Measurements from ENCODE around the gene MSH2. TPM values are rescaled to one million over a fixed set of nuclear protein-coding genes. Genes with fewer than 3 reads are reported as not detected.
A peak's percentile ranks its signal among the peaks of the same experiment; 100 is the strongest.

The MSH2 gene
- total RNA-seq, 1 donor from 2014 or later, result 26.5 TPM

GRCh38 chr2:47381408-47381807 is 21.5 kb upstream of the MSH2 start:
- Histone ChIP-seq H3K27me3 (ENCODE audit: control insufficient read depth, insufficient read depth, low read length) (no peaks in the 10 kb centered on the region), H3K4me3 (ENCODE audit: low read depth, low read length) (no peak overlapping the region), H3K36me3 (ENCODE audit: control insufficient read depth, insufficient read depth, low read length) (no peaks in the 10 kb centered on the region)
- TF ChIP-seq CTCF (IDR thresholded peaks at IDR 0.05; ENCODE audit: insufficient read depth, low read length, poor library complexity, severe bottlenecking), result no peak
- DNase-seq (ENCODE audit: low read depth), result no peak

- Histone ChIP-seq H3K27me3 (ENCODE audit: control insufficient read depth, insufficient read depth, low read length) (no peaks in the 10 kb centered on the region), H3K36me3 (ENCODE audit: control insufficient read depth, insufficient read depth, low read length) (no peaks in the 10 kb centered on the region), H3K4me3 (ENCODE audit: low read depth, low read length) (no peak overlapping the region)
- no peak for DNase-seq (ENCODE audit: low read depth)
- no peak for TF ChIP-seq CTCF (IDR thresholded peaks at IDR 0.05; ENCODE audit: insufficient read depth, low read length, poor library complexity, severe bottlenecking)
Observed at GRCh38 chr2:47386551-47386950, 16.4 kb upstream of the MSH2 start.

GRCh38 chr2:47388888-47389287 is 14.1 kb upstream of the MSH2 start:
- DNase-seq (ENCODE audit: low read depth), result no peak
- Histone ChIP-seq H3K36me3 (ENCODE audit: control insufficient read depth, insufficient read depth, low read length) (no peaks in the 10 kb centered on the region), H3K27me3 (ENCODE audit: control insufficient read depth, insufficient read depth, low read length) (no peaks in the 10 kb centered on the region), H3K4me3 (ENCODE audit: low read depth, low read length) (no peak overlapping the region)
- TF ChIP-seq CTCF (IDR thresholded peaks at IDR 0.05; ENCODE audit: insufficient read depth, low read length, poor library complexity, severe bottlenecking), result no peak

- no peak for DNase-seq (ENCODE audit: low read depth)
Observed at GRCh38 chr2:47389692-47390091, 13.3 kb upstream of the MSH2 start.

GRCh38 chr2:47401789-47402554 is 984 bp upstream of the MSH2 start:
- TF ChIP-seq CTCF (IDR thresholded peaks at IDR 0.05; ENCODE audit: insufficient read depth, low read length, poor library complexity, severe bottlenecking), result no peak
- Histone ChIP-seq H3K4me3 (ENCODE audit: low read depth, low read length) (peak overlapping the region; percentile 93), H3K36me3 (ENCODE audit: control insufficient read depth, insufficient read depth, low read length) (no peaks in the 10 kb centered on the region), H3K27me3 (ENCODE audit: control insufficient read depth, insufficient read depth, low read length) (no peaks in the 10 kb centered on the region)
- DNase-seq (ENCODE audit: low read depth), result no peak

More at GRCh38 chr2:47389692-47390091, 13.3 kb upstream of the MSH2 start:
- no peak overlapping the region for H3K4me3 ChIP-seq (ENCODE audit: low read depth, low read length)
- H3K27me3 ChIP-seq (ENCODE audit: control insufficient read depth, insufficient read depth, low read length), result no peaks in the 10 kb centered on the region
- TF ChIP-seq CTCF (IDR thresholded peaks at IDR 0.05; ENCODE audit: insufficient read depth, low read length, poor library complexity, severe bottlenecking), result no peak
- no peaks in the 10 kb centered on the region for H3K36me3 ChIP-seq (ENCODE audit: control insufficient read depth, insufficient read depth, low read length)

GRCh38 chr2:47402555-47402804 is 476 bp upstream of the MSH2 start:
- no peak for TF ChIP-seq CTCF (IDR thresholded peaks at IDR 0.05; ENCODE audit: insufficient read depth, low read length, poor library complexity, severe bottlenecking)
- no peaks in the 10 kb centered on the region for H3K36me3 ChIP-seq (ENCODE audit: control insufficient read depth, insufficient read depth, low read length)
- peak overlapping the region; percentile 93 for H3K4me3 ChIP-seq (ENCODE audit: low read depth, low read length)
- no peaks in the 10 kb centered on the region for H3K27me3 ChIP-seq (ENCODE audit: control insufficient read depth, insufficient read depth, low read length)
- peak; percentile 18 for DNase-seq (ENCODE audit: low read depth)

Measured in kidney epithelial cell (primary cell).